Esophagus muscularis mucosa (tissue), 4 donors: Measurements from ENCODE around the gene PPP6R2.

Experiments
- CTCF ChIP-seq, 3 experiments: fragments of 200-600 bp in 2 of 3; fragments of 450-650 bp in 1 of 3; sonication (generic) in 2 of 3; IDR thresholded peaks; one replicate each; pipeline ENCODE4 v1.5.1; 2017 to 2019; ENCODE audit warnings: antibody characterized with exemption in 3 of 3, mild to moderate bottlenecking in 2 of 3, moderate library complexity in 1 of 3
- EP300 ChIP-seq: sonication (generic); formaldehyde crosslinking; IDR thresholded peaks from one replicate; pipeline ENCODE4 v1.6.1; 2017; ENCODE audit warnings: antibody characterized with exemption
- POLR2A ChIP-seq: fragments of 450-650 bp; IDR thresholded peaks from one replicate; pipeline ENCODE4 v1.6.1; 2017; ENCODE audit warnings: antibody characterized with exemption, moderate library complexity, mild to moderate bottlenecking, low read depth
- POLR2AphosphoS5 ChIP-seq, 2 donors: sonication (generic); formaldehyde crosslinking; IDR thresholded peaks; one replicate each; pipeline ENCODE4 v1.6.1; 2017; ENCODE audit warnings: antibody characterized with exemption in 2 of 2

- TF ChIP-seq CTCF (IDR thresholded peaks at IDR 0.05) (no peak), POLR2A (no peak), POLR2AphosphoS5 (IDR thresholded peaks at IDR 0.05) (no peak), EP300 (no peak)
These were observed 97.6 kb downstream of the PPP6R2 start for GRCh38 chr22:50440544-50441249.
